CD14-positive monocyte (primary cell): ENCODE measurements around the gene ZNF423. TPM values are rescaled to one million over a fixed set of nuclear protein-coding genes. Genes with fewer than 3 reads are reported as not detected.

Source experiments
- DNase-seq, 3 donors: peaks; one replicate each; pipeline ENCODE4 v3.0.0-alpha.2; 2011 to 2022
- H2AFZ ChIP-seq: 2 replicates; pipeline ENCODE4 v1.6.0; 2012; ENCODE audit warnings: mild to moderate bottlenecking, low read depth, low read length, inconsistent platforms; ENCODE audit not compliant: insufficient read depth, poor library complexity, severe bottlenecking
- H3K27ac ChIP-seq, 2 donors: 1 replicate in 1 of 2; 2 replicates in 1 of 2; pipeline ENCODE4 v1.5.1; 2012 to 2013; ENCODE audit warnings: low read length in 2 of 2, control low read depth in 1 of 2, inconsistent platforms in 1 of 2, low read depth in 1 of 2, mild to moderate bottlenecking in 1 of 2
- H3K27me3 ChIP-seq, 2 donors: one replicate each; pipeline versions ENCODE4 v1.6.0 to v1.6.1; 2011 to 2013; ENCODE audit warnings: low read length in 2 of 2; ENCODE audit not compliant: control insufficient read depth in 2 of 2, insufficient read depth in 2 of 2
- H3K36me3 ChIP-seq, 2 donors: replicated peaks in 1 of 2; 1 replicate in 1 of 2; 2 replicates in 1 of 2; pipeline versions ENCODE4 v1.5.1 to v1.6.1; 2012 to 2013; ENCODE audit warnings: low read length in 2 of 2, control low read depth in 1 of 2, inconsistent platforms in 1 of 2, mild to moderate bottlenecking in 1 of 2; ENCODE audit not compliant: insufficient read depth in 2 of 2, control insufficient read depth in 1 of 2
- H3K4me1 ChIP-seq, 2 donors: 1 replicate in 1 of 2; 2 replicates in 1 of 2; pipeline versions ENCODE4 v1.5.1 to v1.6.1; 2012 to 2013; ENCODE audit warnings: low read length in 2 of 2, control low read depth in 1 of 2, inconsistent platforms in 1 of 2, mild to moderate bottlenecking in 1 of 2, moderate library complexity in 1 of 2; ENCODE audit not compliant: insufficient read depth in 2 of 2, control insufficient read depth in 1 of 2
- H3K4me2 ChIP-seq: replicated peaks from 2 replicates; pipeline ENCODE3; 2012; ENCODE audit warnings: low read length, moderate library complexity, mild to moderate bottlenecking; ENCODE audit not compliant: poor library complexity, severe bottlenecking; ENCODE audit errors: extremely low read depth
- H3K4me3 ChIP-seq, 3 experiments: fragments of 200-600 bp in 1 of 3; sonication (generic) in 1 of 3; replicated peaks in 1 of 3; 1 replicate in 2 of 3; 2 replicates in 1 of 3; pipeline ENCODE4 v1.5.1; 2011 to 2013; ENCODE audit warnings: low read length in 3 of 3, mild to moderate bottlenecking in 3 of 3, control low read depth in 2 of 3, low read depth in 2 of 3, inconsistent platforms in 1 of 3, moderate library complexity in 1 of 3
- H3K79me2 ChIP-seq: 2 replicates; pipeline ENCODE4 v1.6.0; 2012; ENCODE audit warnings: mild to moderate bottlenecking, control low read depth, inconsistent platforms, low read length, moderate library complexity; ENCODE audit not compliant: insufficient read depth
- H3K9ac ChIP-seq: 2 replicates; pipeline ENCODE4 v1.6.0; 2017; ENCODE audit warnings: low read length, mild to moderate bottlenecking; ENCODE audit not compliant: insufficient read depth, poor library complexity, severe bottlenecking
- H3K9me3 ChIP-seq, 2 donors: replicated peaks in 1 of 2; 1 replicate in 1 of 2; 2 replicates in 1 of 2; pipeline versions ENCODE4 v1.5.1 to v1.6.1; 2012 to 2013; ENCODE audit warnings: low read length in 2 of 2, control low read depth in 1 of 2; ENCODE audit not compliant: control insufficient read depth in 1 of 2, insufficient read depth in 1 of 2
- H4K20me1 ChIP-seq: 2 replicates; pipeline ENCODE4 v1.6.0; 2012; ENCODE audit warnings: mild to moderate bottlenecking, low read length, control low read depth, moderate library complexity; ENCODE audit not compliant: insufficient read depth
- H3K27ac Mint-ChIP-seq, 7 donors: one replicate each; pipeline ENCODE4 v1.8.0; 2020; ENCODE audit warnings: mild to moderate bottlenecking in 7 of 7, mixed read lengths in 7 of 7, moderate library complexity in 6 of 7, inconsistent platforms in 2 of 7
- H3K27me3 Mint-ChIP-seq, 3 donors: one replicate each; pipeline ENCODE4 v1.8.0; 2021 to 2022; ENCODE audit warnings: low read depth in 3 of 3, mild to moderate bottlenecking in 3 of 3, mixed read lengths in 3 of 3, moderate library complexity in 3 of 3, inconsistent platforms in 1 of 3
- H3K36me3 Mint-ChIP-seq, 2 donors: one replicate each; pipeline ENCODE4 v1.8.0; 2020; ENCODE audit warnings: mixed read lengths in 2 of 2, inconsistent platforms in 1 of 2, mild to moderate bottlenecking in 1 of 2
- H3K4me1 Mint-ChIP-seq: one replicate; pipeline ENCODE4 v1.8.0; 2020; ENCODE audit warnings: mild to moderate bottlenecking, mixed read lengths
- H3K4me3 Mint-ChIP-seq, 2 donors: one replicate each; pipeline ENCODE4 v1.8.0; 2020; ENCODE audit warnings: mild to moderate bottlenecking in 2 of 2, mixed read lengths in 2 of 2, moderate library complexity in 1 of 2
- H3K9me3 Mint-ChIP-seq, 7 donors: one replicate each; pipeline ENCODE4 v1.8.0; 2020 to 2022; ENCODE audit warnings: mixed read lengths in 7 of 7, mild to moderate bottlenecking in 6 of 7, moderate library complexity in 6 of 7, inconsistent platforms in 2 of 7
- CTCF ChIP-seq: fragments of 200-600 bp; IDR thresholded peaks from one replicate; pipeline ENCODE4 v1.8.0; 2022; ENCODE audit warnings: antibody characterized with exemption, mild to moderate bottlenecking
- WGBS: methylation state at CpG from one replicate; pipeline ENCODE4 v1.1.5; 2013; ENCODE audit warnings: missing lambda C conversion rate; ENCODE audit not compliant: insufficient coverage; 5-methylcytosine and 5-hydroxymethylcytosine counted together
- intact Hi-C, 2 donors: fragments of 100-400 bp; cut with micrococcal nuclease; formaldehyde crosslinking; loops; one replicate each; pipeline versions ENCODE4 v1.15.0 to v1.15.1; 2023
- polyA plus RNA-seq, 3 donors: library from polyadenylated mRNA; depleted of rRNA in 1 of 3; unstranded in 2 of 3; stranded (reverse) in 1 of 3; fragments of 300-500 nt in 2 of 3; fragments of >200 nt in 1 of 3; fragmentation: Illumina TruSeq in 2 of 3; gene quantifications; 1 replicate in 2 of 3; 2 replicates in 1 of 3; pipeline ENCODE4 v1.2.3, GENCODE V29; 2012 to 2021

The ZNF423 gene
- polyA plus RNA-seq, 3 donors: not detected

GRCh38 chr16:49748322-49748721 lies 107.6 kb downstream of the ZNF423 start:
- intact Hi-C loops: no loop called here
- DNase-seq: no peak
- TF ChIP-seq CTCF: no peak
- no peaks in the 10 kb centered on the region for H3K79me2 ChIP-seq
- H3K9me3 Mint-ChIP-seq: peaks cover 0 to 3% (median 0%) of the 10 kb centered on the region in 7 donors
- H3K4me3 ChIP-seq: no peak overlapping the region
- WGBS: 88% methylated on average over 11 of the region's 11 CpGs
- no peak overlapping the region for H3K9ac ChIP-seq
- H3K27me3 ChIP-seq: no peaks in the 10 kb centered on the region
- H2AFZ ChIP-seq: no peak overlapping the region
- H3K4me1 ChIP-seq: no peaks in the 10 kb centered on the region
- H3K4me2 ChIP-seq: no peak overlapping the region
- no peak overlapping the region for H3K27ac ChIP-seq
- no peaks in the 10 kb centered on the region for H3K9me3 ChIP-seq
- H3K36me3 ChIP-seq: no peaks in the 10 kb centered on the region
- no peaks in the 10 kb centered on the region for H4K20me1 ChIP-seq
- H3K4me3 Mint-ChIP-seq: no peak overlapping the region
- H3K36me3 Mint-ChIP-seq: no peaks in the 10 kb centered on the region
- H3K4me1 Mint-ChIP-seq: no peaks in the 10 kb centered on the region
- no peak overlapping the region for H3K27ac Mint-ChIP-seq
- H3K27me3 Mint-ChIP-seq: peaks cover 2 to 7% (median 5%) of the 10 kb centered on the region in 3 donors

GRCh38 chr16:49747654-49748053 lies 108.3 kb downstream of the ZNF423 start:
- no peak for DNase-seq
- no peaks in the 10 kb centered on the region for H3K36me3 Mint-ChIP-seq
- H3K4me1 Mint-ChIP-seq: no peaks in the 10 kb centered on the region
- Histone ChIP-seq H3K79me2 (no peaks in the 10 kb centered on the region), H3K9me3 (no peaks in the 10 kb centered on the region), H3K27ac (no peak overlapping the region), H4K20me1 (no peaks in the 10 kb centered on the region), H3K27me3 (no peaks in the 10 kb centered on the region), H3K4me1 (no peaks in the 10 kb centered on the region), H3K4me2 (no peak overlapping the region), H3K4me3 (no peak overlapping the region), H2AFZ (no peak overlapping the region), H3K9ac (no peak overlapping the region), H3K36me3 (no peaks in the 10 kb centered on the region)
- TF ChIP-seq CTCF: no peak
- peaks cover 0 to 3% (median 0%) of the 10 kb centered on the region in 7 donors for H3K9me3 Mint-ChIP-seq
- no peak overlapping the region for H3K27ac Mint-ChIP-seq
- H3K4me3 Mint-ChIP-seq: no peak overlapping the region
- 94% methylated on average over 2 of the region's 3 CpGs for WGBS
- intact Hi-C loops: no loop called here
- H3K27me3 Mint-ChIP-seq: peaks cover 2 to 7% (median 5%) of the 10 kb centered on the region in 3 donors
